GM12801 (cell line): ENCODE measurements around the gene HMGXB4.

ENCODE experiments used
- CTCF ChIP-seq: IDR thresholded peaks from one replicate; pipeline ENCODE4 v1.5.1; 2011; ENCODE audit warnings: control low read depth; ENCODE audit not compliant: insufficient read length; ENCODE audit errors: extremely low read depth

The HMGXB4 gene

GRCh38 chr22:35313311-35314121 is 56.2 kb downstream of the HMGXB4 start:
- no peak for TF ChIP-seq CTCF

- TF ChIP-seq CTCF = no peak
Measured at GRCh38 chr22:35314161-35314942, 57.1 kb downstream of the HMGXB4 start.

GRCh38 chr22:35315141-35315854 is 58.0 kb downstream of the HMGXB4 start:
- TF ChIP-seq CTCF = no peak

- no peak for TF ChIP-seq CTCF
Measured at GRCh38 chr22:35315855-35316745, 58.8 kb downstream of the HMGXB4 start.

GRCh38 chr22:35316751-35317150 is 59.5 kb downstream of the HMGXB4 start:
- no peak for TF ChIP-seq CTCF

- TF ChIP-seq CTCF = no peak
Measured at GRCh38 chr22:35317680-35318290, 60.5 kb downstream of the HMGXB4 start.
